OCI-LY1 (cell line): Measurements from ENCODE around the gene MAPRE3.

ENCODE experiments used
- CTCF ChIP-seq: fragments of 200-600 bp; sonication (generic), shearing (Covaris generic); IDR thresholded peaks from 2 replicates; pipeline ENCODE4 v1.5.1; 2017; ENCODE audit warnings: mild to moderate bottlenecking, antibody characterized with exemption, low read length, moderate library complexity, mixed read lengths
- EZH2 ChIP-seq: fragments of 200-600 bp; sonication (generic), shearing (Covaris generic); IDR thresholded peaks from 2 replicates; pipeline ENCODE4 v1.8.0; 2017; ENCODE audit warnings: borderline replicate concordance, mixed run types, mild to moderate bottlenecking, antibody characterized with exemption, low read length, moderate library complexity, mixed read lengths

GRCh38 chr2:27029051-27029450 is 58.6 kb downstream of the MAPRE3 start:
- TF ChIP-seq CTCF (no peak), EZH2 (no peak)
